Medulla oblongata (tissue), 1 donor: Measurements from ENCODE around the gene FOXJ1.
A peak's percentile ranks its signal among the peaks of the same experiment; 100 is the strongest.

Source experiments
- DNase-seq: peaks from one replicate; pipeline ENCODE4 v3.0.0-alpha.2; 2015; ENCODE audit errors: extremely low spot score

FOXJ1 gene

GRCh38 chr17:76123749-76124581, 17.1 kb downstream of the FOXJ1 start:
- DNase-seq = no peak

- no peak for DNase-seq
Observed at GRCh38 chr17:76123191-76123499, 17.9 kb downstream of the FOXJ1 start.

DNA sequence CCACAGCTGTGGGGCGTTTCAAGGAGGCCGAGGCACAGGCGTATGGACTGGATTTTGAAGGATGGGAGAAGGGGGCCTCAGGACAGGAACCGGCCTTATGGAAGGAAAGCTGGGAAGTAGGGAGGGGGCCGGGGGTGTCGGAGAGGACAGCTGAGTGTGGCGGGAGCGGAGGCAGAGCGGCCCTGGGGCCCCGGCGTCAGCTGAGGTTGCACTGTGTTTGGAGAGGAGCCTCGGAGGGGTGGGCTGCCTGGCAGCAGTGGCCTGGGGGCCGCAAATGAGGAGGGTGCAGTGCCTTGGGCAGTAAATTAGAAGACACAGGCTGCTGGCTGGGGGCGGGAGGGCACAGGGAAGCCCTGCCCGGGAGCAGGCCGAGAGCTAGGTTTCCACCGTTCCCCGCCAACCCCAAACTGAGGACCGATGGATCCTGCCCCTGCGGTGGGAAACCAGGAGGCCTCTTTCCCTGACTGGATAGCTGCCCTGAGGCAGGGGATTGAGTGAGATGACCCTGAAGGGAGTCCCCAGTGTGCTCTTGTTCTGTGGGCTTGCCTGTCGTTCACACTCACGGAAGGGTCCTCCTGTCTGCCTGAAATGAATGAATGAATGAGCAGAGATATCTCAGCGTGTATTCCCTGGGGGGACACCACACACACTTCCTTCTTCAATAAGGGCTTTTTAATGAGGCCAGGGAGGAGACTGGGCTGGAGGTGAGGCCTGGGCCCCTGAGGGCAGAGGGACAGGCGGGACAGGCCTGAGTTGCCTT, 18.4 kb downstream of the FOXJ1 start:
- no peak for DNase-seq

GRCh38 chr17:76121932-76122430, 19.1 kb downstream of the FOXJ1 start:
- DNase-seq = no peak

DNA sequence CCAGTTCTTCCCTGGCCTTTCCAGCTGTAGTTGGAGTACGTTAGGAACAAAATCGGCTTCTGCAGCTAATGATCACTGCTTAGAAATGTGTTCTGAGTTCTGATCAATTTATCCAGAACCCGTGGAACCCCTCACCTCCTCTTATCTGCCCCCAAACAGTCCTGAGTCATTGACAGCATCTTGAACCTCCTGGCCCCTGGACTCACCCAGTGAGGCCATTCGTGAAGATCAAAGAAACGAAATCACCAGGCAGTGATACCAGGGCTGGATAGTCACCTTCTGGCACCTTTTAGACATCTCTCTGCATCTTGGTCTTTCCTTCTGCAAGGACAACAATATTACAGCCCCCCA, 20.4 kb downstream of the FOXJ1 start:
- DNase-seq = no peak

GRCh38 chr17:76119409-76120371, 21.4 kb downstream of the FOXJ1 start:
- DNase-seq = no peak

- no peak for DNase-seq
Observed at GRCh38 chr17:76115138-76115754, 25.8 kb downstream of the FOXJ1 start.

DNA sequence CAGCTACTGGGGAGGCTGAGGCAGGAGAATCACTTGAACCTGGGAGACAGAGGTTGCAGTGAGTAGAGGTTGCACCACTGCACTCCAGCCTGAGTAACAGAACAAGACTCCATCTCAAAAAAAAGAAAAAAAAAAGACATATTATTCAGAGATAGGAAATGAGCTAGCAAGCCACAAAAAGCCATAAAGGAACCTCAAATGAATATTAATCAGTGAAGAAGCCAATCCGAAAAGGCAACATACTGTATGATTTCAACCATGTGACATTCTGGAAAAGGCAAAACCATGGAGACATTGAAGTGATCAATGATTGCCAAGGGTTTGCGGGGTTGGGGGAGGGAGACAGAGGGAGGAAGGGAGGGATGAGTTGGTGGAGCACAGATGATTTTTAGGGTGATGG, 29.1 kb downstream of the FOXJ1 start:
- no peak for DNase-seq

- DNase-seq = no peak
Observed at GRCh38 chr17:76107509-76107908, 33.5 kb downstream of the FOXJ1 start.

DNA sequence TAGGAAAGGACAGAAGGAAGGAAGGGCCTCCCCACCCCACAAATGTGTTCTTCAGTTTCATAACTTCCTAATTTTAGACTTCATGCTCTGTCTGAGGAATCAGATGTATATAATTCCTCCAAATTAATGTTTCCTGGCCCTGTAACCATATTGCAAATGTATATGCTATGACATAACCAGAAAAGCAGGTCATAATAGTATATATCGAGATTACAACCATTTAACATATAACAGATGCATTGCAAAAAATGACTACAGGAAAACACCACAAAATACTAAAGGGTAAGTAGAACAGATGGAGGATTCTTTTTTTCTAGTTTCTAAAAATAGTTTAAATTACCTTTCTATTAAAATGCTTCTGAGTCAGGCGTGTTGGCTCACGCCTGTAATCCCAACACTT, 34.3 kb downstream of the FOXJ1 start:
- no peak for DNase-seq

GRCh38 chr17:76104896-76105231, 36.2 kb downstream of the FOXJ1 start:
- DNase-seq = no peak

DNA sequence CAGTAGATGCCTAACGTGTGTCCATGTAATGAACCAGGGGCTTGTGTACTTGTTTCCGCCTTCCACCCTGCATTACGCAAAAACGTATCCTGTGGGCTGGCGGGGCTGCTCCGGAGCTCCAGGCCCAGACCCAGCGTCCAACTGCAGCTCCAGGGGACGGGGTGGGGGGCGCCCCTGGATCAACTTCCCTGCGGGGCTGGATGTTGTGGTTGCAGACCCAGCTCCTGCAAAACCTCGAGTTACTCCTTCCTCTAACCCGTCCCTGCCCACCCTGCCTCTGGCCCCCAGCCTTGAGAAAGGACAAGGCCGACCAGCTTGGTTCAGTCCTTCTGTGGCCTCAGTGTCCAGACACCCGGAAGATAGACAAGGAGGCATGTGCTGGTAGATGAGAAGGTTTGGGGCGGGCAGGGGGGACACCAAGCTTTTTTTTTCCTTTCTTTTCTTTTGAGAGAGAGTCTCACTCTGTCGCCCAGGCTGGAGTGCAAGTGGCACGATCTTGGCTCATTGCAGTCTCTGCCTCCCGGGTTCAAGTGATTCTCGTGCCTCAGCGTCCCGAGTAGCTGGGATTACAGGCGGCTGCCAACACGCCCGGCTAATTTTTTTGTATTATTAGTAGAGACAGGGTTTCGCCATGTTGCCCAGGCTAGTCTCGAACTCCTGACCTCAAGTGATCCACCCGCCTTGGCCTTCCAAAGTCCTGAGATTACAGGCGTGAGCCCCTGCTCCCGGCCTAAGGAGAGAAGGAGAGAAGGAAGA, 36.7 kb downstream of the FOXJ1 start:
- no peak for DNase-seq

GRCh38 chr17:76103274-76104139, 37.5 kb downstream of the FOXJ1 start, which contains the start of gene EXOC7:
Gene EXOC7 (minus strand): TSS chr17:76103787. CDS start chr17:76103692, 95 bp downstream.
- peak; percentile 96 for DNase-seq

DNA sequence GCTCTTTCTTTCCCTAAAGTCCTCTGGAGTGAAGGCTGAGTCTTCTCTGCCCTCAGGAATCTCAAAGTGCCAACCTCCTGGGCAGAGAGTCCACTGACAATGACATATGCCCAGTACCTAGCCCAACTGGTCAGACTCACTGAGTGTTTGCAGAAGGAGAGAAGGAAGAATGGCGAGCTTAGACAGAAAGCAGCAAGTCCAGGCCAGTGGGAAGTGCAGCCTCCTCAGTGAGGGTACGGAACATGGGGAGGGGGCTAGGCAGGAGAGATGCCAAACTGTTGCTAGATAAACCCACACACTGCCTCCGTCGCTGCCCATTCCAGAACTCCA, 38.1 kb downstream of the FOXJ1 start:
- DNase-seq = no peak

DNA sequence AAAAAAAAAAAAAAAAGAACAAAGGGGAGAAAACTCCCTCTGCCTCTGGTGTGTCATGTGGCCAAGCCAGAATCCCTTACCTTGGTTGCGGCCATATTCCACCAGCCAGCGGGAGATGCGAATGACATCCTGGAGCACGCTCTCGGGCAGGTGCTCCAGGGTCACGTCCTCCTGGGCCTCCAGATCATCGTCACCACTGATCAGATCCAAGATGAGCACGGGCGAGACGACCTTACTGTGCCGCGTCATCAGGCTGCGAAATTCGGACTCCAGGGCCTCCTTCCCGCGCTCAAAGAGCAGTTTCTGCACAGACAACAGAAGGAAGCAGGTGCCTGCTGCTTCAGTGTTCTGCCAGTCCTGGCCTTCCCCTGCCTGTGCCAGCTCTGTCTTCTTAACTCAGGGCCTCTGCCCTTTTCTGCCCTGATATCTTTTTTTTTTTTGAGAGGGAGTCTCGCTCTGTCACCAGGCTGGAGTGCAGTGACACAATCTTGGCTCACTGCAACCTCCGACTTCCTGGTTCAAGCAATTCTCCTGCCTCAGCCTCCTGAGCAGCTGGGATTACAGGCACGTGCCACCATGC, 43.2 kb downstream of the FOXJ1 start:
- DNase-seq = no peak

DNA sequence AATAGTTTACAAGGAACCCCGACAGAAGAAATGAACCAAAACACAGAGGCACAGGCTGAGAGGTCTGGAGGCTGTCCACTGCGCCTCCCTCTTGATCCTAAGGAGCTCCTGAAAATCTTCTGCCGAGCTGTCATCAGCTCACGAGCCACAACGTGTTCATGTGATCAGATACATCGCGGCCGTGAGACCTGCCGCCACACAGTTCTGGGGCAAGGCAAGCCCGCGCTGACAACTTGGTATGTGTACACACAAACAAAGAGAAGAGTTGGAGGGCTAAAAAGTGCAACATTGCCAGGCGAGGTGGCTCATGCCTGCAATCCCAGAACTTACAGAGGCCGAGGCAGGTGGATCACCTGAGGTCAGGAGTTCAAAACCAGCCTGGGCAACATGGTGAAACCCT, 45.1 kb downstream of the FOXJ1 start:
- DNase-seq = no peak

GRCh38 chr17:76094046-76094445, 47.0 kb downstream of the FOXJ1 start:
- no peak for DNase-seq

DNA sequence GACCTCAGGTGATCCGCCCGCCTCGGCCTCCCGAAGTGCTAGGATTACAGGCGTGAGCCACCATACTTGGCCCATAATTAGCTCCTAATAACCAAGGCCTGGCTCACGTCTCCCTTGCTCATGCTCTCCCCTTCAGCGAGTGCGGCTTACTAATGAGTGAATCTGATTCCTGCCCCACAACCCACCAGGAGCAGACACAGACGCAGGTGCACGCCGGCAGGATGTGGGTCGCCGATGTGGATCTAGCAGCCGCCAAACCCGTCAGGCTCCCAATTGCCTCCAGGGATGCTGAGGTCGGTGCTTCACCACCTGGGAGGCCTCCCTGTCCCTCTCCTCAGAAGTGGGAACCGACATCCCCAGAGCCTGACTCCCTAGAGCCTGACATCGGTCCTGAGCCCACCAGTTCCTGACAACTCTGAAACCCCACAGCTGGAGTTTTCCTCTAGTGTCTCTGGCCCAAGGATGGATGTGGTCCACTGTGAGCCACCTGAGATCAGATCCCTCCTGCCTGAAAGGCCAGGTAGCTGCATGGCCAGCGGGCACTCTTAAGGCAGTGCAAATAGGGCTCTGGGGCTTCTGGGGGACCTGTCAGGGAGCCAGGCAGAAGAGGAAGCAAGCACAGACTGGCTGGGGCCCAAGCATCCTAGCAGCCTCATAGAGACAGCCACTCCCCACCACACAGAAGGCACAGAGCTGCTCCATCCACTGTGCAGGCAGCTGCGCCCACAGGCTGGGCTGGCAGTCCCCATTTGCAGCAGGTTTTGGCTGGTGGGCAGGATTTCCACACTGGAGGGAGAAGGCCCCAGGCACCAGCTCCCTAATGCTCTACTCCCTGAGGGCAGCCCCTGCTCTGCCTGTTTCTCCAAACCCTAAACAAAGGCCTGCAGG, 48.3 kb downstream of the FOXJ1 start:
- DNase-seq = no peak
